GM12891 (cell line): ENCODE data around the gene IRF9.

ENCODE experiments used
- PAX5 ChIP-seq: IDR thresholded peaks from 2 replicates; pipeline ENCODE4 v1.6.1; 2011; ENCODE audit warnings: low read length, moderate library complexity, mild to moderate bottlenecking; ENCODE audit not compliant: insufficient read depth, severe bottlenecking
- POLR2A ChIP-seq: IDR thresholded peaks from 2 replicates; pipeline ENCODE4 v1.6.1; 2011; ENCODE audit warnings: low read depth, low read length, control low read depth
- POLR2AphosphoS5 ChIP-seq: IDR thresholded peaks from 2 replicates; pipeline ENCODE4 v1.6.1; 2011; ENCODE audit warnings: low read depth, low read length, control low read depth
- POU2F2 ChIP-seq: IDR thresholded peaks from 2 replicates; pipeline ENCODE4 v1.6.1; 2011; ENCODE audit warnings: low read depth, mild to moderate bottlenecking, control low read depth, low read length, moderate library complexity
- SPI1 ChIP-seq: IDR thresholded peaks from 2 replicates; pipeline ENCODE4 v1.6.1; 2011; ENCODE audit warnings: low read depth, low read length, control low read depth
- TAF1 ChIP-seq: IDR thresholded peaks from 2 replicates; pipeline ENCODE4 v1.6.1; 2011; ENCODE audit warnings: low read depth, low read length, control low read depth

DNA sequence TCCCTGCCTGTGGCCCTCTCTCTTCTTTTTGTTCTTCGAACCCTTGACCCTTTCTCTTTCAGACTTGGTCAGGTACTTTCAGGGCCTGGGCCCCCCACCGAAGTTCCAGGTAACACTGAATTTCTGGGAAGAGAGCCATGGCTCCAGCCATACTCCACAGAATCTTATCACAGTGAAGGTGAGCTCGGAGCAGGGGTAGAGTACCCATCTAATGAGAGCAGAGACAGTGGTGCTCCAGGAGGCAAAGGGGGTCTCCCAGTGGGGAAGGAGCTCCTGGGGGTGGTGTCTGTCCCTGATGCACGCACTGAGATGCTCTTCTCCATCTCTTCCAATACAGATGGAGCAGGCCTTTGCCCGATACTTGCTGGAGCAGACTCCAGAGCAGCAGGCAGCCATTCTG lies 4.7 kb downstream of the IRF9 start:
- TF ChIP-seq POLR2A (no peak), POLR2AphosphoS5 (no peak), SPI1 (no peak), TAF1 (no peak), POU2F2 (no peak), PAX5 (no peak)
